GM12864 (cell line): ENCODE measurements around the gene TK2.
"Not testable (repeated sequence)": the region's sequence is repeated elsewhere in the genome, so short reads cannot be mapped to it uniquely, and the experiment has no call there.

Source experiments
- DNase-seq: peaks from one replicate; pipeline ENCODE4 v3.0.0-alpha.2; 2011; ENCODE audit warnings: low read depth
- H3K4me3 ChIP-seq: 2 replicates; pipeline ENCODE4 v1.5.1; 2011; ENCODE audit warnings: mild to moderate bottlenecking, low read depth, low read length, control low read depth
- CTCF ChIP-seq: IDR thresholded peaks from 2 replicates; pipeline ENCODE4 v1.5.1; 2011; ENCODE audit warnings: low read depth, mild to moderate bottlenecking, moderate library complexity, low read length, control low read depth, inconsistent platforms; ENCODE audit errors: missing control alignments

The TK2 gene

GRCh38 chr16:66508914-66509496, 40.9 kb downstream of the TK2 start:
- DNase-seq: no peak
- TF ChIP-seq CTCF: no peak
- no peak overlapping the region for H3K4me3 ChIP-seq

GRCh38 chr16:66508248-66508913, 41.5 kb downstream of the TK2 start:
- no peak for DNase-seq
- TF ChIP-seq CTCF: no peak
- H3K4me3 ChIP-seq: no peak overlapping the region

GRCh38 chr16:66507731-66508239, 42.1 kb downstream of the TK2 start:
- no peak for TF ChIP-seq CTCF
- no peak overlapping the region for H3K4me3 ChIP-seq
- DNase-seq: no peak

GRCh38 chr16:66503612-66504011, 46.3 kb downstream of the TK2 start:
- DNase-seq: no peak
- no peak overlapping the region for H3K4me3 ChIP-seq
- no peak for TF ChIP-seq CTCF

GRCh38 chr16:66503030-66503429, 46.9 kb downstream of the TK2 start:
- no peak for DNase-seq
- no peak for TF ChIP-seq CTCF
- no peak overlapping the region for H3K4me3 ChIP-seq

GRCh38 chr16:66502020-66502913, 47.7 kb downstream of the TK2 start:
- DNase-seq: no peak
- H3K4me3 ChIP-seq: no peak overlapping the region
- no peak for TF ChIP-seq CTCF

- H3K4me3 ChIP-seq, DNase-seq: not testable (repeated sequence)
These were observed 48.4 kb downstream of the TK2 start for GRCh38 chr16:66501563-66501962.

GRCh38 chr16:66497921-66498320, 52.0 kb downstream of the TK2 start:
- not testable (repeated sequence) for DNase-seq

GRCh38 chr16:66496226-66496625, 53.7 kb downstream of the TK2 start:
- DNase-seq, H3K4me3 ChIP-seq: not testable (repeated sequence)

More at GRCh38 chr16:66497921-66498320, 52.0 kb downstream of the TK2 start:
- not testable (repeated sequence) for H3K4me3 ChIP-seq
